Measurements from ENCODE around the gene ITPR2.
"Not testable (repeated sequence)": the region's sequence is repeated elsewhere in the genome, so short reads cannot be mapped to it uniquely, and the experiment has no call there.

The ITPR2 gene

DNA sequence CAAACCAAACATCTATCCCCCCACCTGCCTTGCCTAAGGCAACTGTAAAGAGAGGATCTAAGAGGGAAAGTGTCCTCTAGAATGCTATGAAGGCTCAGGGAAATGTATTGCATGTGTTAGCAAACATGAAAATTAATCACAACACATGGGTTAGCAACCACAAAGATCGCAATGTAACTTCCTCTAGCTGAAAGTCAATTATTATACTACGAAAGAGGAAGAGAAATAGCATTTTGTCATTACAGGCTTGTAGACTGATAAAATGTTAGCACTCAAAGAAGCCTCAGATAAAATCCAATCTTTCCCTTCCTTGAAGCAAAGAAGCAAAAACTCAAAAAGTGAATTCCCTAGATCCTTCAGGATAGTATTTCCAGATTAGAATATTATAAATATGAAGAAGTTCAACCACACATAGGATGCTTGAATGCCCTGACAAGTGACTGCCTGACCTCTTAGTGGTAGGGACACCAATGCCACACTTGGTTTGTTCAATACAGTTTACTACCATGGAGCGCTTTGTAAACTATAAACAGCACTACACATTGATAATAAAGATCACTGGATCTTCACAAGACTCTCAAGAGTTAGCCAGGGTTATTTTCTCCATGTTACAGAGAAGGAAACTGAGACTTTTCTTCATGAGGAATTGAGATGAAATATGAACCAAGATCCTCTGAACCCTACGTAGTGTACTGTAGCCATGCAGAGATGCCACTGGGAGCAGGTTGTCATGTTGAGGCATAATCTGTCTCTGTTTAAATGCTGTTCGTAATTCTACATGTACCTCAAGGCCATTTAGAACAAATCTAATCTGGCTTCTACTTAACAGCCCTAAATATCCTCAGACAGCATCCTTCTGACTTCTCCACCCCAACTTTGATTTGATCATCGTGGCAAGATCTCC lies 100.7 kb downstream of the ITPR2 start:
- TF ChIP-seq, protein P1, sequence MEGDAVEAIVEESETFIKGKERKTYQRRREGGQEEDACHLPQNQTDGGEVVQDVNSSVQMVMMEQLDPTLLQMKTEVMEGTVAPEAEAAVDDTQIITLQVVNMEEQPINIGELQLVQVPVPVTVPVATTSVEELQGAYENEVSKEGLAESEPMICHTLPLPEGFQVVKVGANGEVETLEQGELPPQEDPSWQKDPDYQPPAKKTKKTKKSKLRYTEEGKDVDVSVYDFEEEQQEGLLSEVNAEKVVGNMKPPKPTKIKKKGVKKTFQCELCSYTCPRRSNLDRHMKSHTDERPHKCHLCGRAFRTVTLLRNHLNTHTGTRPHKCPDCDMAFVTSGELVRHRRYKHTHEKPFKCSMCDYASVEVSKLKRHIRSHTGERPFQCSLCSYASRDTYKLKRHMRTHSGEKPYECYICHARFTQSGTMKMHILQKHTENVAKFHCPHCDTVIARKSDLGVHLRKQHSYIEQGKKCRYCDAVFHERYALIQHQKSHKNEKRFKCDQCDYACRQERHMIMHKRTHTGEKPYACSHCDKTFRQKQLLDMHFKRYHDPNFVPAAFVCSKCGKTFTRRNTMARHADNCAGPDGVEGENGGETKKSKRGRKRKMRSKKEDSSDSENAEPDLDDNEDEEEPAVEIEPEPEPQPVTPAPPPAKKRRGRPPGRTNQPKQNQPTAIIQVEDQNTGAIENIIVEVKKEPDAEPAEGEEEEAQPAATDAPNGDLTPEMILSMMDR (conservative IDR thresholded peaks at IDR 0.05; ENCODE audit: control insufficient read depth, insufficient read depth, low read depth, low read length) = no peak
- no peak overlapping the region for H3K4me3 ChIP-seq (ENCODE audit: control insufficient read depth, low read depth, low read length)
- DNase-seq (ENCODE audit: low read depth) = no peak

DNA sequence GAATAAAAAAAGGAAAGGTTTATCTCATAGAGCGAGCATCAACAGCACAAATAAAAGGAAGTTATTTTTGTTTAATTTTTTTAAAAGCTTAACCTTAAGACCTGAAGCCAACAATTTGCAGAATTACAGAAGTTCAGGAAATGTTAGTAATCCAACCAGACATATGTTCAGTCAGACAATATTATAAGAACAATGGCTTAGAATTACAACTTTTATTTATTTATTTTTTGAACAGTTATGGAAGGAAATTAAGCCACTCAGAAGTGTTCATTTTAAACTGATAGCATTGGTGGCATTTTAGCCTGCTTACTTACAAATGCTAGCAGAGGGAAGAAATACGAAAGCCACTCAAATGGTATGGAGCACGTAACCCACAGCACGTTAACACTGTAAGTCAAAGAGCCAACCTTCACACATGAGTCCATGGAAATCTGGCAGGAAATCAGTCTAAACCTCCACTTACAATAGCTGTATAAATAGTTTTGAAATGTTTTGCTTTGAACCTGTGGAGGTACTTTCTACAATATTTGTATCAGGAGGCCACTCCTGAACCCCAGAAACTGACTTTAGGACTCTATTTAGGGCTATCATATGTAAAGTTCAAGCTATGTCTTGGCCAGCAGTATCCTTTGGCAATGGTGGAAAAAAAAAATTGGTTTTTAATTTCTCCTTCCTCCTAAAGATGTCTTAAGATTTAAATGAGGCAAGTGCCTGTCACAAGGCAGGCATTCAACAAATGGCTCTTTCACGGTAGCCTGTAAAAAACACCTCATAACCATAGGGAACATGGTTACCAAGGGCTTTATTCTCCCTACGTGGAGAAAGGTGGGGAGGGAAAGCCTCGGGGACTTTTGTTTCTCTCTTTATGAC lies 102.3 kb downstream of the ITPR2 start:
- no peak for DNase-seq (ENCODE audit: low read depth)
- TF ChIP-seq, protein P1 (conservative IDR thresholded peaks at IDR 0.05; ENCODE audit: control insufficient read depth, insufficient read depth, low read depth, low read length) = no peak
- no peak overlapping the region for H3K4me3 ChIP-seq (ENCODE audit: control insufficient read depth, low read depth, low read length)

DNA sequence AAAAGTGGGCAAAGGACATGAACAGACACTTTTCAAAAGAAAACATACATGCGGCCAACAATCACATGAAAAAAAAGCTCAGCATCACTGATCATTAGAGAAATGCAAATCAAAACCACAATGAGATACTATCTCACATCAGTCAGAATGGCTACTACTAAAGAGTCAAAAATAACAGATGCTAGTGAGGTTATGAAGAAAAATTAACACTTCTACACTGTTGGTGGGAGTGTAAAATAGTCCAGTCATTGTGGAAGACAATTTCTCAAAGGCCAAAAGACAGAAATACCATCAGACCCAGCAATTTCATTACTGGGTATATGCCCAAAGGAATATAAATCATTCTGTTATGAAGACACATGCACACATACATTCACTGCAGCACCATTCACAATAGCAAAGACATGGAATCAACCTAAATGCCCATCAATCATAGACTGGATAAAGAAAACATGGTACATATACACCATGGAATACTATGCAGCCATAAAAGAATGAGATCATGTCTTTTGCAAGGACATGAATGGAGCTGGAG lies 103.8 kb downstream of the ITPR2 start:
- not testable (repeated sequence) for DNase-seq (ENCODE audit: low read depth); H3K4me3 ChIP-seq (ENCODE audit: control insufficient read depth, low read depth, low read length)

DNA sequence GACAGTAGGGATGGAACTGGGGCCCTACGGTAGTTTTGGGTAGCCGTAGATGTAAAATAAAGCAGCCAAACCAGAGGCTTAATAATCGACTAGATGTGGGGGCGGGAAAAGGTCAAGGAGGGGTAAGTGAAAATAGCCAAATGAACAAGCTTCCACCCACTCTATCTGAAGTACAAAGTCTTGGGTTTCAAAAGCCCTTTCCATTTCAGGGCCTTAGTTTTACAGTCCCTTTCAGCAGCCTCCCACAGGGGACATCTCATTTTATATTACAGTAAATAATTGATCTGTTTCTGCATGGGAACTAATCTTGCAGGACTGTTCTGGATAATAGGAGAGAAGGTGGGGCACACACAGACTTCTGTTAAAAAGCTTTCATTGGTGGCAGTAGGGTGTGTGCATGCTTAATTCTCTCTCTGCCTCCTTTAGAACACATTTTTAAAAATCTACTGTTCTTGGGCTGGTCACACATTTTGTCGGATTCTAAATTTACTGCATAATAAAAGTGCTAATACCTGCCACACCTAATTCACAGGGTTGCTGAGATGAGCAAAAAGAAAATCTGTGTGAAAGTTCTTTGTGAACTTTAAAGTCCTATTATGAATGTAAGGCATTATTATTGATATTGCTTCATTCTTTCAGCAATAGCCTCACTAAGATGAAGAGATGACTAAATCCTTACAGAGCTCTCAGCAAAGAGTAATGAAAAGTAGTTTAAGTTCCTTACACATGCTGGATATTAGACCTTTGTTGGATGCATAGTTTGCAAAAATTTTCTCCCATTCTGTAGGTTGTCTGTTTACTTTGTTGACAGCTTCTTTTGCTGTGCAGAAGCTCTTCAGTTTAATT lies 104.6 kb downstream of the ITPR2 start:
- no peak for DNase-seq (ENCODE audit: low read depth)
- H3K4me3 ChIP-seq (ENCODE audit: control insufficient read depth, low read depth, low read length) = no peak overlapping the region
- TF ChIP-seq, protein P1 (conservative IDR thresholded peaks at IDR 0.05; ENCODE audit: control insufficient read depth, insufficient read depth, low read depth, low read length) = no peak

DNA sequence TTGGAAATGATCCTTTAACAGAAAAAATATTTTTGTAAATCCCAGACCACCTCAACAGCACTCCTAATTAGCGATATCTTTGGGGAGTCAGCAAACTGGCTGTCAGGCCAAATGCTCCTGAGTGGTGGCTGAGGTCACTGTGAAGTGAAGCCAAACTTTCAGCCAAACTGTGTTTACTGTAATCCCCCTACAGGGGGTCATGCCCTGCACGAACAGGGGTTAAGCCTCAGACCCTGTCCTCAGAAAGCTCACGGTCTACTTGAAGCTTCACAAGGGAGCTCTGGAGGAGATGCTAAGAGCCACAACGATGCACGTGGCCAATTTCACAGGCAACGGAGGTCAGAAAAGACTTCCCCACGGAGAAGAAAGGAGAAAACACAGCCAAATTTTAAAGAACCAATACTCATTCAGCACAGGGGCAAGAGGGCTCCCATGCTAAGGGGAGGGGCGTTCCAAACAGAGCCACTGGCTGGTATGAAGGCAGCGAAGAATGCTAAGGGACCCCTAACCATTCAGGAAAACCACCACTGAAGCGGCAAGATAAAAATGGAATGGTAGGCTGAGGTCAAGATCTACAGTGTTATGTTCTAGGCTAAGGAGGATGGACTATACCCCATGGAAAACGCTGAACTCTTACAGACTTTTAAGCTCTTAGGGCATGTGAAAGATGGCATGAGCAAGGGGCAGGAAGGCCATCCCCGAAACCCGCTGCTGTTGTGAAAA lies 105.4 kb downstream of the ITPR2 start:
- DNase-seq (ENCODE audit: low read depth) = no peak
- TF ChIP-seq, protein P1 (conservative IDR thresholded peaks at IDR 0.05; ENCODE audit: control insufficient read depth, insufficient read depth, low read depth, low read length) = no peak

DNA sequence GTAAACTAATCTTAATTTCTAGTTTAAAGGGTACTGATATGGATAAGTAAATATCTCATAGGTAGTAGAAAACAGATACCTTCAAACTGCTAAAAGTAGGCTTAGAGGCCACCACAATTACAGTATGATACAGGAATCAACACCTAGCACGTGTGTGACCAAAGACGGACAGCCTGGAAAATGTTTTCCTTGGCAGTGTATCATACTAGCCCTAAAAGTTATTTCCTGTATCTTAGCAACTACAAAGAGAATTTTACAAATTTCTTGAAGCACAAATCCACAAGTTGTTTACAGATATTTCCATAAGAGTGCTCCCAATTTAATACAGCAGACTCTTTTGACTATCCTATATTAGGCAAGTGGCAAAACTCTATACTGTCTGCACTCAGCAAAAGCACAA lies 106.0 kb downstream of the ITPR2 start:
- no peak for DNase-seq (ENCODE audit: low read depth)

More for the DNA sequence above, 105.4 kb downstream of the ITPR2 start:
- no peak overlapping the region for H3K4me3 ChIP-seq (ENCODE audit: control insufficient read depth, low read depth, low read length)

More for the DNA sequence above, 106.0 kb downstream of the ITPR2 start:
- TF ChIP-seq, protein P1 (conservative IDR thresholded peaks at IDR 0.05; ENCODE audit: control insufficient read depth, insufficient read depth, low read depth, low read length) = no peak
- no peak overlapping the region for H3K4me3 ChIP-seq (ENCODE audit: control insufficient read depth, low read depth, low read length)

Data from fibroblast of mammary gland (primary cell).